ENCODE measurements around the gene GDAP2. TPM values are rescaled to one million over a fixed set of nuclear protein-coding genes. Genes with fewer than 3 reads are reported as not detected.

GDAP2 gene
- total RNA-seq, 3 donors from 2014 or later, result 28.5 to 39.7 (median 36.1) TPM

DNA sequence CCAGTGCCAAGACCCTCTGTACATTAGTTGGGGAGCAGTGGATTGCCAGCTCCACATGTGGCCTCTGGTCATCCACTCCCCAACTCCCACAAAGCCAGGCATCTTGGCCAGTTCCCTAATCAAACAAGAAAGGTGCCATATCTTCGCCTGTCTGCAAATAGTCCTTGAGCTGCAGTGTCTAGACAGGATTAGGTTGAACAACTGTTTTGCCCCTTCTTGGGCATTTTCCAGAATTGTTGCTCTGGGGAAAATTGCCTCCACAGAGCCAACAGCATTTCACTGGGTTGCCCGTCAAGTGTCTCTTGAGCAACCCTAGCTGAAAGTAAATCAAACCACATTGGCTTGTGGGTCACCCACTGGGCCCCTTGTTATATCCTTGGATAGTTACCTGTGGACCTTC, 109.3 kb downstream of the GDAP2 start:
- TF ChIP-seq, protein P1, sequence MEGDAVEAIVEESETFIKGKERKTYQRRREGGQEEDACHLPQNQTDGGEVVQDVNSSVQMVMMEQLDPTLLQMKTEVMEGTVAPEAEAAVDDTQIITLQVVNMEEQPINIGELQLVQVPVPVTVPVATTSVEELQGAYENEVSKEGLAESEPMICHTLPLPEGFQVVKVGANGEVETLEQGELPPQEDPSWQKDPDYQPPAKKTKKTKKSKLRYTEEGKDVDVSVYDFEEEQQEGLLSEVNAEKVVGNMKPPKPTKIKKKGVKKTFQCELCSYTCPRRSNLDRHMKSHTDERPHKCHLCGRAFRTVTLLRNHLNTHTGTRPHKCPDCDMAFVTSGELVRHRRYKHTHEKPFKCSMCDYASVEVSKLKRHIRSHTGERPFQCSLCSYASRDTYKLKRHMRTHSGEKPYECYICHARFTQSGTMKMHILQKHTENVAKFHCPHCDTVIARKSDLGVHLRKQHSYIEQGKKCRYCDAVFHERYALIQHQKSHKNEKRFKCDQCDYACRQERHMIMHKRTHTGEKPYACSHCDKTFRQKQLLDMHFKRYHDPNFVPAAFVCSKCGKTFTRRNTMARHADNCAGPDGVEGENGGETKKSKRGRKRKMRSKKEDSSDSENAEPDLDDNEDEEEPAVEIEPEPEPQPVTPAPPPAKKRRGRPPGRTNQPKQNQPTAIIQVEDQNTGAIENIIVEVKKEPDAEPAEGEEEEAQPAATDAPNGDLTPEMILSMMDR (IDR thresholded peaks at IDR 0.05), result no peak
- no peak for TF ChIP-seq POLR2A (IDR thresholded peaks at IDR 0.05)
- TF ChIP-seq POLR2AphosphoS5 (IDR thresholded peaks at IDR 0.05), result no peak
- no peaks in the 10 kb centered on the region for H3K27me3 ChIP-seq
- no peak overlapping the region for H3K27ac ChIP-seq
- DNase-seq (ENCODE audit: low spot score in 2 of 2), result no peak
- no peak overlapping the region for H3K4me3 ChIP-seq
- no peaks in the 10 kb centered on the region for H3K4me1 ChIP-seq
- no peaks in the 10 kb centered on the region for H3K9me3 ChIP-seq
- intact Hi-C loops (cut with DNase I; ENCODE audit: low total_unique reads), result no loop called here
- no peaks in the 10 kb centered on the region for H3K36me3 ChIP-seq

DNA sequence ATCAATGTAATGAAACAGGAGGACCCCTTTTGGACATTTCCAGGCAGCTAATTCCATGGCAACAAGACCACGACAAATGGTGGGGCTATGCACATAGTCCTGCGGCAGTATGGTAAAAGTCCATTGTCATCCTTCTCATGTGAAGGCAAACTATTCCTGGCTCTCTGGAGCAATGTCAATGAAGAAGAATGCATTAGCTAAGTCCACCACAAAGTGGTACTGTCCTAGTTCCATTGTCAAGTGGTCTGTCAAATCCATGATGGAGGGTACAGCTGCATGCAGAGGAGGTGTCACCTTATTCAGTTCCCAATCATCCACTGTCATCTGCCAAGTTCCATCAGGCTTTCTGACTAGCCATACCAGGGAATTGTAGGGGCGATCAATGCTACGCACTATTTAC, 110.1 kb downstream of the GDAP2 start:
- no peak for DNase-seq (ENCODE audit: low spot score in 2 of 2)
- Histone ChIP-seq H3K4me3 (no peak overlapping the region), H3K4me1 (no peaks in the 10 kb centered on the region), H3K9me3 (no peaks in the 10 kb centered on the region), H3K36me3 (no peaks in the 10 kb centered on the region), H3K27me3 (no peaks in the 10 kb centered on the region), H3K27ac (no peak overlapping the region)
- TF ChIP-seq, protein P1 (IDR thresholded peaks at IDR 0.05), result no peak
- TF ChIP-seq POLR2AphosphoS5 (IDR thresholded peaks at IDR 0.05), result no peak
- no peak for TF ChIP-seq POLR2A (IDR thresholded peaks at IDR 0.05)
- intact Hi-C loops (cut with DNase I; ENCODE audit: low total_unique reads), result no loop called here

DNA sequence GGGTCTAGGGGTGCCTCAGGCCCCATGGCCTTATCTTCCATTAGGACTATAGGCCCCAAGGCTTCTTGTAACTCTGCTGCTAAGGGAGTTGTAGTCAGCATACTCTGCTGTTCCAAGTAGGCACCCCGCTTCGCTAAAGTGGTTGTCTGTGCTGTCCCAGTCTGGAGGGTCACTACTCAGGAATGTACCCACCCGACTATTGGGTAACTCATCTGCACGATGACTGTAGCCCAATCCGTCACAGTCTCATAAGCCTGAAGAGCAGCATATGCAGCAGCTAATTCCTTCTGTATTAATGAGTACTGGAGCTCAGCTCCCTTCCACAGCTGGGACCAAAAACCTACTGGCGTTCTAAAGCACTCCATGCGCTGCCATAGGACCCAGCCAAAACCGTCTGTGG, 111.0 kb downstream of the GDAP2 start:
- no peak overlapping the region for H3K4me3 ChIP-seq
- TF ChIP-seq POLR2A (IDR thresholded peaks at IDR 0.05) (no peak), POLR2AphosphoS5 (IDR thresholded peaks at IDR 0.05) (no peak)
- TF ChIP-seq, protein P1 (IDR thresholded peaks at IDR 0.05), result no peak
- H3K36me3 ChIP-seq, result no peaks in the 10 kb centered on the region
- DNase-seq (ENCODE audit: low spot score in 2 of 2), result no peak
- no peaks in the 10 kb centered on the region for H3K9me3 ChIP-seq
- no peaks in the 10 kb centered on the region for H3K27me3 ChIP-seq
- H3K27ac ChIP-seq, result no peak overlapping the region
- no peaks in the 10 kb centered on the region for H3K4me1 ChIP-seq
- intact Hi-C loops (cut with DNase I; ENCODE audit: low total_unique reads), result no loop called here

DNA sequence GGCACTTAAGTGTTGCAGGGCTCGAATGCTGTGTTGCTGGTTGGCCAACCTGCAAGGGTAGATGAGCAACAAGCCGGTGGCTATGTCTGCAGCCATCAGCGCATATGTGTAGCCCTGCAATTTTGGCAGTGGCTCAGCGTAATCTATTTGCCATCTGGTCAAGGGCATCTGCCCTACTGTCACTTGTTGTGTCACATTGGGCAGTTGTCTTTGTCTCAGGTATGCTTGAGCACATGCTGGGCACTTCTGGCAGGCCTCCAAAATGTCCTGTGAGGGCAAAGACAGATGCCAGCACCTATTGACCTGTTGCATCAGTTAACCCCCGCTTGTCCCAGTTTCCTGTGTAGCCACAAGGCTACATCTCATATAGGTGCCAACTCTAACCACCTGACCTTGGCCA, 111.8 kb downstream of the GDAP2 start:
- intact Hi-C loops (cut with DNase I; ENCODE audit: low total_unique reads), result no loop called here
- no peaks in the 10 kb centered on the region for H3K27me3 ChIP-seq
- H3K9me3 ChIP-seq, result no peaks in the 10 kb centered on the region
- no peaks in the 10 kb centered on the region for H3K36me3 ChIP-seq
- H3K4me3 ChIP-seq, result no peak overlapping the region
- TF ChIP-seq POLR2A (IDR thresholded peaks at IDR 0.05) (no peak), POLR2AphosphoS5 (IDR thresholded peaks at IDR 0.05) (no peak)
- TF ChIP-seq, protein P1 (IDR thresholded peaks at IDR 0.05), result no peak
- H3K4me1 ChIP-seq, result no peaks in the 10 kb centered on the region
- no peak for DNase-seq (ENCODE audit: low spot score in 2 of 2)
- H3K27ac ChIP-seq, result no peak overlapping the region

DNA sequence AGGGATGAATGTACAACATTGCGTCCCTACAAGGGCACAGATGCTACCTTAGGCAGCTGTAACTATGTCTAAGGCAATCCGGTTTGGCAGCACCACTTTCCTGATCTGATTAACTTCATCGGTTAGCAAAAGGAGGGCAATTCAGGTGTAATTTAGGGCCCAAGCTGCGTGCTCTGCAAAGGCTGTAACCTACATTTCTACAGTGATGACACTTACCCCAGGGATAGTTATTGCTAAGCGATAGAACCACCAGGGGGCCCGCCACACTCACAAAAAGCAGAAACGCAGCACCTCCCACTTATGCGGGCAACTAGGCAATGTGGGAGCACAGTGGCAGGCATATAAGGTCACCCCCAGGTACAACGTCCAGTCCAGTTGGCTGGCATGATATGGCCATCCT, 113.5 kb downstream of the GDAP2 start:
- no peak for DNase-seq (ENCODE audit: low spot score in 2 of 2)
- H3K4me1 ChIP-seq, result no peaks in the 10 kb centered on the region
- no peaks in the 10 kb centered on the region for H3K9me3 ChIP-seq
- no peaks in the 10 kb centered on the region for H3K27me3 ChIP-seq
- H3K36me3 ChIP-seq, result no peaks in the 10 kb centered on the region
- intact Hi-C loops (cut with DNase I; ENCODE audit: low total_unique reads), result no loop called here
- no peak overlapping the region for H3K4me3 ChIP-seq
- no peak overlapping the region for H3K27ac ChIP-seq
- TF ChIP-seq POLR2AphosphoS5 (IDR thresholded peaks at IDR 0.05) (no peak), POLR2A (IDR thresholded peaks at IDR 0.05) (no peak)
- TF ChIP-seq, protein P1 (IDR thresholded peaks at IDR 0.05), result no peak

Data from breast epithelium (tissue), 4 donors.